ENCODE results near the gene PRSS48.
"Not testable (repeated sequence)": the region's sequence is repeated elsewhere in the genome, so short reads cannot be mapped to it uniquely, and the experiment has no call there.

Gene PRSS48

DNA sequence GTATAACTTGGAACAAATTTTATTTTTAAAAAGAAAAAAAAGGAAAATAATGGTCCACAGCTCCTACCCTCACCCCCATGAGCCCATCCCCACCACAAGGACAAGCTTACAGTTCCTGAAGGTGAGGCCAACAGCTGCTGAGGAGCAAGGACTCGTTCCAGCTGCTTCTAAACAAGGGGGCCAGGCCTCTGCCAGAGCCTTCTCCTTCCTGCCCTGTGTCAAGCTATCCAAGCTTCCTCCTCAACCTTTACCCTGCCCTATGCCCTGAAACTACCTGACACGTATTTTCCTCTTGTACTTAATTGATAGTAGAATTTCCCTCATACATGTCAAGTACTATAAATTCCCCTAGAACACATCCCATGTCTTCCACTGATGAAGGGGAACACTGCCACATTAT lies 39.7 kb downstream of the PRSS48 start:
- DNase-seq (ENCODE audit: low read depth), result no peak
- no peak overlapping the region for H3K4me3 ChIP-seq (ENCODE audit: low read depth, low read length)
- TF ChIP-seq, protein P1, sequence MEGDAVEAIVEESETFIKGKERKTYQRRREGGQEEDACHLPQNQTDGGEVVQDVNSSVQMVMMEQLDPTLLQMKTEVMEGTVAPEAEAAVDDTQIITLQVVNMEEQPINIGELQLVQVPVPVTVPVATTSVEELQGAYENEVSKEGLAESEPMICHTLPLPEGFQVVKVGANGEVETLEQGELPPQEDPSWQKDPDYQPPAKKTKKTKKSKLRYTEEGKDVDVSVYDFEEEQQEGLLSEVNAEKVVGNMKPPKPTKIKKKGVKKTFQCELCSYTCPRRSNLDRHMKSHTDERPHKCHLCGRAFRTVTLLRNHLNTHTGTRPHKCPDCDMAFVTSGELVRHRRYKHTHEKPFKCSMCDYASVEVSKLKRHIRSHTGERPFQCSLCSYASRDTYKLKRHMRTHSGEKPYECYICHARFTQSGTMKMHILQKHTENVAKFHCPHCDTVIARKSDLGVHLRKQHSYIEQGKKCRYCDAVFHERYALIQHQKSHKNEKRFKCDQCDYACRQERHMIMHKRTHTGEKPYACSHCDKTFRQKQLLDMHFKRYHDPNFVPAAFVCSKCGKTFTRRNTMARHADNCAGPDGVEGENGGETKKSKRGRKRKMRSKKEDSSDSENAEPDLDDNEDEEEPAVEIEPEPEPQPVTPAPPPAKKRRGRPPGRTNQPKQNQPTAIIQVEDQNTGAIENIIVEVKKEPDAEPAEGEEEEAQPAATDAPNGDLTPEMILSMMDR (IDR thresholded peaks at IDR 0.05; ENCODE audit: insufficient read depth, low read depth, low read length, missing control alignments), result no peak

DNA sequence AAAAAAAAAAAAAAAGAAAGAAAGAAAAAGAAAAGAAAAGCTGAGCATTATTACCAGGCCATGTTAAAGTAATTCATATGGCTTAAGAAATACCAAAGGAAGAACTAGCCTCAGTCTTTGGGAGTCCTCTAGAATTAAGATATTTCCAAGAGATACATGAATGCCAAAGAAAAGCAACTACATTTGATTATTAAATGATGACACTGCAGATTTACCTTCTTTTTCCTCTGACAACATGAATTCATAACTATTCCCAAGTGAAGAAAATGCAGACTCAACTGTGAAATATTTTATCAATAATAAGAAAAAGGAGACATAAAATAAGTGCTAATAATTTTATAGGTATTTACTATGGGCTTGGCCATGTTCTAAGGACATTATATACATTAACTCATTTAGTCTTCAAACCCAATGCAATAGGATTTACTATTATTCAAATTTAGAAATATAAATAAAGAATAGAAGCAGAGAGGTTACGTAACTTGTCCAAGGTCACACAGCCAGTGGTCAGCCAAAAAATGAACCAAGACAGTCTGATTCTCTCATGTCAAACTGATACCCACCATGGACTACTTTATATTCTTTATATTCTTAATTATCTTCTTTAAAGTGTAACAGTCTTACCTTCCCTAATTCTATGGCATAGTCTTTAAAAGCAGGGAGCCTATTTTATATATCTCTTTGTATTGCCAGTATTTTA lies 41.5 kb downstream of the PRSS48 start:
- no peak overlapping the region for H3K4me3 ChIP-seq (ENCODE audit: low read depth, low read length)
- no peak for DNase-seq (ENCODE audit: low read depth)
- TF ChIP-seq, protein P1 (IDR thresholded peaks at IDR 0.05; ENCODE audit: insufficient read depth, low read depth, low read length, missing control alignments), result no peak

- no peak for DNase-seq (ENCODE audit: low read depth)
- H3K4me3 ChIP-seq (ENCODE audit: low read depth, low read length), result no peak overlapping the region
- TF ChIP-seq, protein P1 (IDR thresholded peaks at IDR 0.05; ENCODE audit: insufficient read depth, low read depth, low read length, missing control alignments), result no peak
These were observed 42.5 kb downstream of the PRSS48 start for GRCh38 chr4:151319490-151319889.

DNA sequence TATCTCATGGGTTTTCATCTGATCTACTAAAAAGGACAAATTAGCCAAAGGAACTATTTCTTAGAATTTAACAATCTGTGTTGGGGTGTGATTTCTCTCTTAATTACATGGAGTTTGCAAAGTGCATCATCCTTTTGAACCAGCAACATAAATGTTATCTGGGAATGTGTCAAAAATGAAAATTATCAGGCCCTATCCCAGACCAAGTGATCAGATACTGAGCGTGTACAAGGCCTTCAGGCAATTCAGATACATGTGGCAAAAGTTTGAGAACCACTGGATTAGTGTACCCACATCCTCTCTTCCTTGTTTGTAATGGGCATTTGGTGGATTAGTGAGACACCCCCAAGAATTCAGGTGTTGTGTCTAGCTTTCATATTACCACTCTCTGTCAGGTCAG lies 44.6 kb downstream of the PRSS48 start:
- TF ChIP-seq, protein P1 (IDR thresholded peaks at IDR 0.05; ENCODE audit: insufficient read depth, low read depth, low read length, missing control alignments), result no peak
- DNase-seq (ENCODE audit: low read depth), result no peak
- H3K4me3 ChIP-seq (ENCODE audit: low read depth, low read length), result no peak overlapping the region

GRCh38 chr4:151322161-151322560 lies 45.2 kb downstream of the PRSS48 start:
- H3K4me3 ChIP-seq (ENCODE audit: low read depth, low read length); DNase-seq (ENCODE audit: low read depth): not testable (repeated sequence)

DNA sequence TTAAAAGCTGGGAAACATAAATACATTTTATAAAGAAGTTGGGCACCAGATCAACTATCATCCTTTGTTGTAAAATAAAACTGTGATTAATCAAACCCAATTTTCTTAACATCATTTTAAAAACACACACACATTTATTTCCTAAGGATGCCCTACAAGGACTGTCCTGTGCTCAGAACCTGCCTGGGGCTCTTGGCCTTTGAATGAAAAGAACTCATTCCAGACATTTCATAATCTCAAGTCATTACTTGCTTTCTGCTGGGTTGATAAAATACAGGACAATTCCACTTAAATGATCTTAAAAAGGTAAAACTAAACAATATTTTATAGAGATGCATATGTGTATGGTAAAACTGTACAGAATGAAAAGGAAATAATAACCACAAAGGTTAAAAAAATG lies 45.6 kb downstream of the PRSS48 start:
- H3K4me3 ChIP-seq (ENCODE audit: low read depth, low read length), result no peak overlapping the region
- no peak for DNase-seq (ENCODE audit: low read depth)
- TF ChIP-seq, protein P1 (IDR thresholded peaks at IDR 0.05; ENCODE audit: insufficient read depth, low read depth, low read length, missing control alignments), result no peak

DNA sequence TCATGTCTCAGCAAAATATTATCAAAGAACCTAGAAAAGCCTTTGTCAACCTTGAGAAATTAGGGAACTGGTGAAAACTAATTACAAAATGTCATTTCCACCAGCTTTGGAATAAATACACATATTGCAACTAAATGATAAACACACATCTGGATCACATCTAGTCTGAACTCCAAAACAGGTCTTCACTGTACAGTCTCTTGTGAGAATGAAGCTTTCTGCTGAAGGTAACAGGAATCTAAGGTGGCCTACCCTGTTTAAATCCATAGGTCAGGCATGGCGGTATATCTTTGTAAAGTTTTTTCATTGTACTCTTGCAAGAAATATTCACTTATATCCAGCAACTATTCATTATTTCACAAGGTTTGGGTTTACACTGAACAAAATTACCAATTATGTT lies 46.7 kb downstream of the PRSS48 start:
- H3K4me3 ChIP-seq (ENCODE audit: low read depth, low read length), result no peak overlapping the region
- TF ChIP-seq, protein P1 (IDR thresholded peaks at IDR 0.05; ENCODE audit: insufficient read depth, low read depth, low read length, missing control alignments), result no peak
- no peak for DNase-seq (ENCODE audit: low read depth)

All from GM12865 (cell line).